Activated B cell treated with CpG ODN at 0.5 μM for 24 hours (primary cell): ENCODE results near the gene NSUN7. TPM values are rescaled to one million over a fixed set of nuclear protein-coding genes. Genes with fewer than 3 reads are reported as not detected.

Source experiments
- ATAC-seq: fragments of 200-7000 bp; cut with Tn5 transposase; one replicate; pipeline ENCODE4 v1.10.0; 2021; ENCODE audit warnings: low read depth, mild to moderate bottlenecking, moderate library complexity
- CTCF ChIA-PET: fragments of 350-600 bp; sonication (Branson Sonifier 250); formaldehyde crosslinking; loops from one replicate; lab custom pipeline; 2021; ENCODE audit warnings: antibody characterized with exemption; lab: Charles Lee
- POLR2A ChIA-PET: fragments of 350-600 bp; sonication (Branson Sonifier 250); formaldehyde crosslinking; loops from one replicate; lab custom pipeline; 2021; ENCODE audit warnings: antibody characterized with exemption; lab: Charles Lee
- DNase-seq: peaks from one replicate; pipeline ENCODE4 v3.0.0; 2022
- H3K27ac Mint-ChIP-seq: one replicate; pipeline ENCODE4 v1.8.0; 2020; ENCODE audit warnings: mixed read lengths
- H3K27me3 Mint-ChIP-seq: one replicate; pipeline ENCODE4 v1.8.0; 2021; ENCODE audit warnings: mixed read lengths
- H3K36me3 Mint-ChIP-seq: one replicate; pipeline ENCODE4 v1.8.0; 2021; ENCODE audit warnings: low read depth, mixed read lengths
- H3K4me1 Mint-ChIP-seq: one replicate; pipeline ENCODE4 v1.8.0; 2021; ENCODE audit warnings: mixed read lengths
- H3K4me3 Mint-ChIP-seq: one replicate; pipeline ENCODE4 v1.8.0; 2020; ENCODE audit warnings: mild to moderate bottlenecking, mixed read lengths
- H3K9me3 Mint-ChIP-seq: one replicate; pipeline ENCODE4 v1.8.0; 2020; ENCODE audit warnings: mixed read lengths
- CTCF ChIP-seq: fragments of 200-600 bp; IDR thresholded peaks from one replicate; pipeline ENCODE4 v1.8.0; 2022; ENCODE audit warnings: antibody characterized with exemption, mild to moderate bottlenecking
- intact Hi-C: fragments of 100-400 bp; cut with micrococcal nuclease; formaldehyde crosslinking; loops from one replicate; pipeline ENCODE4 v1.15.1; 2024
- total RNA-seq: library from RNA; stranded (reverse); gene quantifications from 2 replicates; pipeline ENCODE4 v1.2.3, GENCODE V29; 2022

The NSUN7 gene
- total RNA-seq, 1 donor from 2014 or later: 1.6 TPM

- no peak overlapping the region for H3K4me3 Mint-ChIP-seq
- ATAC-seq (no peak), DNase-seq (no peak)
- peaks cover 7% of the 10 kb centered on the region for H3K9me3 Mint-ChIP-seq
- intact Hi-C loops: no loop called here
- H3K27me3 Mint-ChIP-seq: no peaks in the 10 kb centered on the region
- peaks cover 5% of the 10 kb centered on the region for H3K4me1 Mint-ChIP-seq
- TF ChIP-seq CTCF: no peak
- no peak overlapping the region for H3K27ac Mint-ChIP-seq
- no peaks in the 10 kb centered on the region for H3K36me3 Mint-ChIP-seq
- CTCF ChIA-PET: no interaction called here
- POLR2A ChIA-PET: no interaction called here
These were observed 28.3 kb downstream of the NSUN7 start for GRCh38 chr4:40778090-40778489.

- intact Hi-C loops: no loop called here
- H3K27me3 Mint-ChIP-seq: peaks cover 2% of the 10 kb centered on the region
- no peaks in the 10 kb centered on the region for H3K36me3 Mint-ChIP-seq
- H3K9me3 Mint-ChIP-seq: peaks cover 2% of the 10 kb centered on the region
- no peak for TF ChIP-seq CTCF
- H3K4me1 Mint-ChIP-seq: no peaks in the 10 kb centered on the region
- no peak overlapping the region for H3K27ac Mint-ChIP-seq
- ATAC-seq (no peak), DNase-seq (no peak)
- POLR2A ChIA-PET: no interaction called here
- no peak overlapping the region for H3K4me3 Mint-ChIP-seq
- CTCF ChIA-PET: no interaction called here
These were observed 33.1 kb downstream of the NSUN7 start for GRCh38 chr4:40782876-40783275.

- Mint-ChIP-seq H3K4me3 (no peak overlapping the region), H3K27me3 (peaks cover 2% of the 10 kb centered on the region), H3K36me3 (no peaks in the 10 kb centered on the region), H3K27ac (no peak overlapping the region), H3K9me3 (no peaks in the 10 kb centered on the region), H3K4me1 (peaks cover 2% of the 10 kb centered on the region)
- no peak for TF ChIP-seq CTCF
- ATAC-seq: no peak
- no peak for DNase-seq
- POLR2A ChIA-PET: no interaction called here
- intact Hi-C loops: no loop called here
- CTCF ChIA-PET: no interaction called here
These were observed 36.0 kb downstream of the NSUN7 start for GRCh38 chr4:40785727-40786126.

GRCh38 chr4:40788331-40788730 is 38.6 kb downstream of the NSUN7 start:
- no peak for TF ChIP-seq CTCF
- Mint-ChIP-seq H3K27ac (no peak overlapping the region), H3K9me3 (no peaks in the 10 kb centered on the region), H3K27me3 (peaks cover 4% of the 10 kb centered on the region), H3K4me1 (peaks cover 2% of the 10 kb centered on the region), H3K4me3 (no peak overlapping the region), H3K36me3 (no peaks in the 10 kb centered on the region)
- ChIA-PET POLR2A (no interaction called here), CTCF (no interaction called here)
- DNase-seq (no peak), ATAC-seq (no peak)
- intact Hi-C loops: no loop called here

- ChIA-PET CTCF (no interaction called here), POLR2A (no interaction called here)
- Mint-ChIP-seq H3K36me3 (no peaks in the 10 kb centered on the region), H3K27me3 (peaks cover 4% of the 10 kb centered on the region), H3K9me3 (no peaks in the 10 kb centered on the region), H3K4me3 (no peak overlapping the region), H3K4me1 (peaks cover 2% of the 10 kb centered on the region), H3K27ac (no peak overlapping the region)
- no peak for TF ChIP-seq CTCF
- intact Hi-C loops: no loop called here
- ATAC-seq (no peak), DNase-seq (no peak)
These were observed 39.3 kb downstream of the NSUN7 start for GRCh38 chr4:40789031-40789430.
